GM19023 (cell line): ENCODE data around the gene NOLC1.

Experiments
- ATAC-seq: cut with Tn5 transposase; IDR thresholded peaks from one replicate; pipeline ENCODE4 v1.9.1; 2021; ENCODE audit warnings: mild to moderate bottlenecking, moderate library complexity; ENCODE audit not compliant: unreplicated experiment

Gene NOLC1

DNA sequence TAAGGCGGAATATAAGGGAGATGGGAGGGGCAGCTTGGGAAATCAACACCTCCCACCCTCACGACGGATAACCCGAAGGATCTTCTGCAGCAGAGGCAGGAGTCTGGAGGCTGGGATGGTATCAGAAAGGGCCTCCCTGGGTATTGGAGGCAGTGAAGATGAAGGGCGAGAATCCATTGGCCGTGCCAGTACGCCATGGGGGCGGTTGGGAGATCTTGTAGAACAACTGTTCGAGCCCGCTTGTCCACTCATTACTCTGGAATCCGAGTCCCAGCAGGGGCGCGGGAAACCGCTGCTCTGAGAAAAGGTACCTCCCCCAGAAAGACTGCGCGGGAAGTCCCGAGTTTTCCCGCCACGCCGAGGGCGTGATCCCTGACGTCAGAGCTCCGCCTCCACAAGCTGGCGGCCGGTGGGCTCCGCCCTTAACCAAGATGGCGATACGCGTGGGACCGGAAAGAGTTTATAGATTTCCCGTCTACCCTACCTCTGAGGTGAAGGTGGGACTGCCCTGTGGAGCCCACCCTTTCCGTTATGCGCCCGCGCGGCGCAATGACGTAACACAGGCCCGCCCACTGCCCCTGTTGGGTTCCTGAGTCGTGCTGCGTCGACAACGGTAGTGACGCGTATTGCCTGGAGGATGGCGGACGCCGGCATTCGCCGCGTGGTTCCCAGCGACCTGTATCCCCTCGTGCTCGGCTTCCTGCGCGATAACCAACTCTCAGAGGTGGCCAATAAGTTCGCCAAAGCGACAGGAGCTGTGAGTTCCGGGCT lies at the start of gene NOLC1:
Gene NOLC1, plus strand, starts transcription at position 616 of the 771 bp plus-strand sequence. Its CDS starts 22 bp downstream, at position 638.
- peak; percentile 94 for ATAC-seq

DNA sequence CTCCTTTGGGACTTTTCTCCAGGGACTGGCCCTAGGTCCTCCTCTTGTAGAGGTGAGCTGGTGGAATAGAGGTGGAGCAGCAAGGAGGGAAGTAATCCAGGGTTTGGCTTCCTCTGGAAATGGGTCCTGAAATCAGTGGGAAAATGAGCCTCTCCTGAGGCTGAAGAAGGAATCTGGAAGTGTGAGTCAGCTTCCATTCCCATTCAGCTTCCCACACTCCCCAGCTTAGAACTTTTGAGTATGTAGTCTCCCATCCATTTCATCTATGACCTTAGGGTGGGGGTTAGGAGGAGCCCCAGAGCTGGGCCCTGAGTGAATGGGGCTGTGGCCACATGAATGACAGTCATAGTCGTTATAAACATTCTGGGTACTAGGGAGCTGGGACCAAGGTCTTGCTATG lies 49.8 kb upstream of the NOLC1 start:
- no peak for ATAC-seq

DNA sequence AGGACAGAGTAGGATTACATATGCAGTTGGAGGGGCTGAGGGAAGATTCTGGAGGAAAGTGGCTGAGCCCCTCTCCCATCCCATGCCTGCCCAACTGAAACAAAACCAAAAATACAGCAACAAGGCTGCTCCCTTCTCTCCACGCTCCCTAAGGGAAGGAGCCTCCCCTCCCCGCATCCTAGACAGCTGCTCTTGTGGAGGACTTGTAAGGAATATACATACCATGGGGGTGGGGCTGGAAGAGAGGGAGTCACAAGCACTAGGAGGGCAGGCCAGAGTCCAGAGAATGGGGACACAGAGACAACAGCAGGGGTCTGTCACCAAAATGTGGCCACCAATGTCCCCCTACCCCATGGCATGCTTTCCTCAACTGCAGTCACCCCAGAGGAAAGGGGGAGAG lies 45.2 kb upstream of the NOLC1 start:
- no peak for ATAC-seq

DNA sequence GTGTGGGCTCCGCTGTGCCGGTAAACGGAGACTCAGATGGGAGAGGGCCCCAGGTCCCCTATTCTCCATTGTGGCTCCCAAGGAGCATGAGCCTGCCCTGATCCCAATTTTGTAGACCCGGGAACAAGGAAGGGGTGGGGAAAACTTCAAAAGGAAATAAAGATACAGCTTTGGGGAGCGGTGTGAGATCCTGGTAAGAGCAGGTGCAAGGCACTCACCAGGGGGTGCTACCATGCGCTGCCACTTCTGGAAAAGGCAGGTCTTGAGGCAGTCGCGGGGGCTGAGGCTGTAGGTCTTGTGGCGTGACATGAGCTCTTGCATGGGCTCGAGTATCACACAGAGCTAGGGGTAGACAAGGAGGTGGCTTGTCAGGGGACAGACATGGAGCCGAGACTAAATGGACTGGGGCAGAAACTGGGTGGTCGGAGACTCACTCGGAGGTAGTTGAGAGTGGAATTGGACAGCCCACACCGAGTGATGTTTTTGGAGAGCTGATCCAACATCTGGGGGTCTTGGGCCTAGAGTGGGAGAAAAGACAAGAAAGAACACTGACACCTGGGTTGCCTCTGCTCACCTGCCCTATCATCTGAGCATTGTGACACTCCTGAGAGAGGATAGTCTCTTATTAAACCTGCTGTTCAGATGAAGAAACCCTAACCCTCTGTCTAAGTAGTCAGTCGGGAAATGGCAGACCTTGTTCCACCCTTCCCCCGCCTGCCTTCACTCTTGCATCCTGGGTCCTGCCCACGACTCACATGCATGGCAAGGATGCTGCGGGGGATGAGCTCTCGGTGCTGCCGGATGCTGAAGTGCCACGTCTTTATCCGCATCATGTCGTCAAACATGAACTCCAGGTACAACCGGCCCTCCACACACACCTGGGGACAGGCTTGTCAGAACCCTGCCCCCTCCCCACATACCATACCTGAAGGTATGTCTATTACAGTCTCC lies 42.7 kb upstream of the NOLC1 start:
- no peak for ATAC-seq

DNA sequence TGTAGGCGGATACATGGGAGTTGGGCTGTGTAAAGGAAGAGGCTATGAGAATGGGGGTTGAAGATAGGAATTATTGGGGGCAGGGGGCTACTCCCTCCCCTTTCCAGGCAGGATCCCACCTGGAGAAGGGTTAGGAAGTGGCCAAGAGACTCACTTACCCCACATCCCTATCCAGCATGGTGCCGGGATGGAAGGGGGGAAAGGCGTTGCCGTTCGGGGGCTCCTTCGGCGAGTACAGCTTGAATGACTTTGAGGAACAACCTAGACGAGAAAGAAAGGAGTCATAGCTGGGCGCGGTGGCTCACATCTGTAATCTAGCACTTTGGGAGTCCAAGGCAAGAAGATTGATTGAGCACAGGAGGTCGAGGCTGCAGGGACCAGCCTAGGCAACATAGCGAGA lies 40.9 kb upstream of the NOLC1 start:
- no peak for ATAC-seq

DNA sequence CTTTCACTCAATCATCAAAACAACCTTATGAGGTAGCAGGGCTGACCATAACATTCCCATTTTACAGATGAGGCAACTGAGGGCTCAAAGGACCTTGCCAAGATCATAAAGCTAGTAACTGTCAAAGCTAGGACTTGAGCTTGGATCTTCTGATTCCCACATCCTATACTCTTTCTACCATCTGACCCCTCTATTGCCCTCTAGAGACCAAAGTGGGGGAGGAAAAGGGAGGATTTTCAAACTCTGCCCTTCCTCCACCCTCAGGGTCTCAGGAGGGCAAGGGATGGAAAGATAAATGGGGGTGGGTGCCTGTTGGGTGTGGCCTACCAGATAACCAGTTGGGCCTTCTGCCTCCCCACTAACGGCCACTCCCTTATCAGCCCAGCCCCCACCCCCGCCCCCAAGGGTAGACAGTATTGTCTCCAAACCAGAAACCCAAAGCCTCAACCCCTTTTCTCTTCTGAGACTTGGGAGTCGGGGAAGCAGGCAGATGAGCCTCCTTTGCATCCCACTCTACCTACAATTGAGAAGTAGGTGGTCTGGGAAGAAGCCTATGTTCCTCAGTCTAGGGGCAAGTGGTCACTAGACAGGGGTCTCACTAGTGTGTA lies 39.9 kb upstream of the NOLC1 start:
- no peak for ATAC-seq

DNA sequence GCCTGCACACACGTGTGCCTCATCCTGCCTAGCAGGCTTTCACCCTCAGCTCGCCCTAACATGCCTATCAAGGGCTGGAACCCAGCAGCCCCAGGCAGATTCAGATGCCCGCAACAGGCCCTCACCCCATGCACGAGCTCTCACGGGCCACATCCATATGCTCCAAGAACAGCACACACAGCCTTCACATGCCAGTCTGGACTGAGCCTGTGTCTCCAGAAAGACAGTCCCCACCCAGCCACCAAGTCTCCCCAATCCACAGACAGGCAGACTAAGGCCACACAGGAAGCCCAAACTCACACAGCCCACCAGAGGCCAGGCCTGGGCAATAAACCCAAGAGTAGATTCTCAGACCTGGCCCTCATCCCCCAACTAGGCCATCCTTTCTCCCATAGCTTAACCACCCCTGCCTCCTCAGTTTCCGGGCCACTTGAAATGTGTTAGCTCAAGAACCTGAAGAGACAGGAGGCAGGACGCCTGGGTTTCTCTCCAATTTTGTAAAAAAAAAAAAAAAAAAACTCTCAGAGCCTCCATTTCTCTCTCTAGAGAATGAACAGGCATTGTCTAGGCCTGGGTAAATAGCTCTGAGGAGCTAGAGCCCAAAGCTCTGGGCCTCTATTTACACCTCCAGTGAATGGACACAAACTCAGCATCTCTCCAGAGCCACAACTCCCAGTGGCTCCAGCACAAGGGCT lies 38.8 kb upstream of the NOLC1 start:
- no peak for ATAC-seq

DNA sequence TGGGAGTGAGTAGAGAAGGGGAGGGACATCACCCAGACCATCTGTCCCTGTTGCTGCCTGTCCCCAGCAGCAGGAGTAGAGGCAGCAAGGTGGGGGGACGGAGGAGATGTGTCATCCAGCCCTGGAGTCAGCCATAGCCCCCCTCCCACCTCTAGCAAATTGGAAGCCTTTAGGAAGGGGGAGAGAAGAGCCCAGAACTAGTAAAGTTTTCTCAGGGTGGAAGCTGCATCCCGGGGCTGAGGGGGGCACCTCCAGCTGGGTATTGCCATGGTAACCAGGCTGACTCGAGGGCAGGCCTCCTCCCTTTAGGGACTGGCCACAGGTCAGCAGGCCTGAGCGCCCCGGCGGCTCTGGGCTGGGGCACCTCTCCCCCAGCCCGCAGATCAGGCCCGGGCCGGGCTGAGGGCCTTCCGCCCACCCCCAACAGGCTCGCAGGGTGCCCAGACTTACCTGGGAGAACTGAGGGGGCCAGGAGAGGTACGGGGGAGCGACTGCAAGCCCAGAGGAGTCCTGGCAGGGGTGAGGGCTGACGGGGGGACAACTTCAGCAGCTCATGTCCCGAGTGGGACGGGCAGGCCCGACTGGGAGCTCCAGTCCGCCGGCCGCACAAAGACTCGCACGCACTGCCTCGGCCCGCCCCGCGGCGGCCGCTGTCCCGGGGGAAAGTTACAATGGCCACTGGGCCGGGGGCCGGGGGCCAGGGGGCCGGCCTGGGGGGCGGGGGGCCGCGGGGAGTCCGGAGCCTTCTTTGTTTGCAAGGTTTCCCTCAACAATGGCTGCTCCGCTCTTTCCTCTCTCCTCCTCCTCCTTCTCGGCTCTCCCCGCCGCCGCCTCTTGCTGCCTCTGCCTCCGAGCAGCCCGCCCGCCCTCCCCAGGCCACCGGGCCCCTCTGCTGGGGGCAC lies 38.0 kb upstream of the NOLC1 start:
- peak; percentile 26 for ATAC-seq

DNA sequence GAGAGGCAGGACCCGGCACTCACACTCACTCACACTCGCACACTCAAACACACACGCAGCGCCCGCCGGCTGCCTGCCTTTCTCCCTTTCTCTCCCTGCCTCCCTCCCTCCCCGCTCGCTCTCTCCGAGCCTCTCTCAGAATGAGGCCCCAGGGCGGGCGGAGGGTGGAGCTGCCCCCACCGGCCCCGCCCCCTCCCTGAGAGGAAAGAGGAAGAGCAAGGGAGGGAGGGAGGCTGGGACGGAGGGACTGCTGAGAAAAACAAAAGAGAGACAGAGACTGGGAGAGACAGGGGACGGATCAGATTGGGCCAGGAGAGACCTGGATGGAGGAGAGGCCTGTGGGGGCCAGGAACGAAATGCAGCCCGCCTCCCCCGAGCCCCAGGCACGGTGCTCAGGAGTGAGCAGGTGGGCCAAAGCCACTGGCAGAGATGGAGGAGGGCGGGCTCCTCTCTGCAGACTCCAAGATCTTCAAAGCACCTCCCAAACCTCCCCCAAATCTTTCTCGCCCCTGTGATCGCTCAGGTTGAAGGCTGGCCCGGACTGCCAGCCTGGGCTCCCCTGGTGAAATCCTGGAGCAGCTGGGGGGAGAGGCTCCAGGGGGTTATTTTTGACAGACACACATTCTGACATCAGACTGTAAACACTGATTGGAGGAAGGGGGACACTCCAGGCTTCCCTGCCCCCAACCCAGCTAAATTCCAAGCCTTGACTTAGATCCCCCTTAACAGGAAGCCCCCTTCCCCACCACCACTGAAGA lies 37.1 kb upstream of the NOLC1 start:
- ATAC-seq, result peak; percentile 70

DNA sequence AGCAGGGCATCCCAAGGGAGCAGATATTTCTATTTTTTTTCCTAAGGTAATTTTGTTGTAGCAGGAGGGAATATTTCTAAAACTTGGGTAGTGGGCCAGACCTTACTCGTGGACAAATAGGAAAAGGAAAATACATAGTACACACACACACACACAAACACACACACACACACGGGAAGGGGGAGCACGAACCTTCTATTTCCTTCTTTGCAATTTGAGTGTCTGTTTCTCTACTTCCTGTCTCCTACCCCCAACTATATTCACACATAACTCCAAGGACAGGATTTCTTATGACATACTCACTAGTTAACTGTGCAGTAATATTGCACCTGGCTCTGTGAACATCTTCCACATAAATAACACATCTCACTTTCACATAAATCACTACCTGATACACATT lies 36.4 kb upstream of the NOLC1 start:
- no peak for ATAC-seq

DNA sequence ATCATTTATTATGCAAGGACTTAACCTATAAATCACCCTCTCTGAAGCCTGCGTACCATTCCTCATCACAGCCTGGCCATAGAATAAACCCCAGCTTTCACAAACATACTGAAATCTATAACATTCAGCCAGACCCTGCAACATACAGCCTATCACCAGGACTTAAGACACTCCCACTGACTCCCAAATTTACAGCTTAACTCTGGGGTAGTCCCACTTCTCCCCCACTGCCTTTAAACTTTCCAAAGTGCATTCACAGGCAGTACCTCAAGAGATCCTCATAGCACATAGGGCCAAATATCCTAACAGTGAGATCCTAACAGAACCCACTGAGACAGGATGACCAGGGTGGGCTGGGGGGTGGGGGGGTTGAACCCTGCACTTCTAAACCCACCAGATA lies 35.5 kb upstream of the NOLC1 start:
- no peak for ATAC-seq

DNA sequence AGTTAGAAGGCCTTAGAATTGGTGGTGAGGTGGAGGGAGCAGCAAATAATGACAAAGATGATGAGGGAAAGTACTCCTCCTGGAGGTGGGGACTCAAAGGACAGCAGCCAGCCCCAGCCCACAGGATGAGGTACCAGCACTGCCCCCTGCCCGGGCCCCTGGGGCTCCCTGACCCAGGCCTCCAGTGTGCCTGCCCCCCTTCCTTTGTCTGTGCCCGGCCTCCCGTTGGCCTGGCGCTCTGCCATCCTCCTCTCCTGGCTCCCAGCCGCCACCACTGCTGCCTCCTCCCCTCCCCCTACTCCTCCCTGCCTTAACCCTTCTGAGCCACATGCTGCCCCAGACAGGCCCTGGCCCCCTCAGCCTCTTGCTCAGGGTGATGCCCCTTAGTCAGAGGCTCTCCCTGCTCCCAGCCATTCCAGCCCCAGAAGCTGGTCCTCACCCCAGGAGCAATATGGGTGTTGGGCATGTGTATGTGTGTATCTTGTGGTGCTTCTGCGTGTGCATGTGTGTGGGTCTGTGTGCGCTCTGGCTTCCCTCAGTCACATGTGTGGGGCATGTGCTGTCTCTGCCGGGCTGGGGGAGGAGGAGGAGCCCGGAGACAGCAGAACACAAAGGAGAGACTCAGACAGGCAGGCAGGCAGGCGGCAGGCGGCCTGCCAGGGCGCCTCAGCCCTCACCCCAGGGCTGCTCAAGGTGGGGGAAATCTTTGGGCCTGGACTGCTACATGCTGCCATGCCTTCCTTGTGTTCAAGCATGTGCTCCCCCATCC lies 34.6 kb upstream of the NOLC1 start:
- no peak for ATAC-seq

DNA sequence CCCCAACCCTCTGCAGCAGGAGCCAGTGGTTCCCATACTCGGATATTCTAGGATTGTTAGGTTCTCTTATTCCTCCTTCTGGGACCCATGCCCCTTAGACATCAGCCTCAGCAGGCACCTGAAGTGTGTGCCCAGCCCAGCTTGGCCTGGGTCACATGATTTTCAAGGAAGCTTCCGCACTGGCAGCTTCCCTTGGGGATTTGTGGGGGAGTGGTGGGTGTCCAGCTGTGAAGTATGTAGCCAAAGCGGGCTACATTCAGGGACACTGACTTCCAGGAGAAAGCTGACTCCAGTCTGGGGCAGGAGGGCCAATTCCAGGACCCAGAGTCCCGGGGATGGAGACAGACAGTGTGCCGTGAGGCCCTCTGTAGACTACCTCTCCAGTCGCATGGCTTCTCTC lies 33.3 kb upstream of the NOLC1 start:
- ATAC-seq, result no peak

DNA sequence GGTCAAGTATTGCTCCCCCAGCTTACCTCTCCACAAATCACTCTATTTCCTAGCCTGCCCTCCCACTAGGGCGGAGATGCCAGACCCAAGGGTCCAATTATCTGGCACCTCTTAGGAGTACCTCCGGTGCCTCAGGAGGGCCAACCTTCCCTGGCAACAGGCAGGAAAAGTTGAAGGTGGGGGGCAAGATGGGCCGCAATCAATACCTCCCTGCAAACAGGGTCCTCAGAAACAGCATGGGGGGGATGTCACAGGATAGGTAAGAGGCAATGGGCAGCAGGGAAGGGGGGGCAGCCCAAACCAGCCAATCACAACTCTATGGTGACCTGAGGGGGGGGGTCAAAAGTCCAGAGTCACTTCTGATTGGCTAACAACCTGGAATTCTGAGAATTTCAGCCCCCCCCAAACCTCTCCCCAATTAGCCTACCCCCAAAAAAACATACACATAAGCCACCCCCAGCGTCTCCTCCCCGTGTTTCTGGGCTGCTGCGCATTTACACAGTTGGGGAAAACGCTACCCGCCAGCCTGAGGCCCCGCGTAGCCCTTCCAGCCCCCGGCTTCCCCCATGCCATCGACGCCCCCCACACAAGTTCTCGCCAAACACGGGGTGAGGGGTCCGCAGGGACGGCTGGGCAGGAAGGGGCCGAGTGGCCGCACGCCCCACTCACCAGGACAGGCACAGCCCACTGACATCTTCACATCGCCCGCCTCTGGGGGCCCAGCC lies 32.6 kb upstream of the NOLC1 start:
- ATAC-seq, result no peak

DNA sequence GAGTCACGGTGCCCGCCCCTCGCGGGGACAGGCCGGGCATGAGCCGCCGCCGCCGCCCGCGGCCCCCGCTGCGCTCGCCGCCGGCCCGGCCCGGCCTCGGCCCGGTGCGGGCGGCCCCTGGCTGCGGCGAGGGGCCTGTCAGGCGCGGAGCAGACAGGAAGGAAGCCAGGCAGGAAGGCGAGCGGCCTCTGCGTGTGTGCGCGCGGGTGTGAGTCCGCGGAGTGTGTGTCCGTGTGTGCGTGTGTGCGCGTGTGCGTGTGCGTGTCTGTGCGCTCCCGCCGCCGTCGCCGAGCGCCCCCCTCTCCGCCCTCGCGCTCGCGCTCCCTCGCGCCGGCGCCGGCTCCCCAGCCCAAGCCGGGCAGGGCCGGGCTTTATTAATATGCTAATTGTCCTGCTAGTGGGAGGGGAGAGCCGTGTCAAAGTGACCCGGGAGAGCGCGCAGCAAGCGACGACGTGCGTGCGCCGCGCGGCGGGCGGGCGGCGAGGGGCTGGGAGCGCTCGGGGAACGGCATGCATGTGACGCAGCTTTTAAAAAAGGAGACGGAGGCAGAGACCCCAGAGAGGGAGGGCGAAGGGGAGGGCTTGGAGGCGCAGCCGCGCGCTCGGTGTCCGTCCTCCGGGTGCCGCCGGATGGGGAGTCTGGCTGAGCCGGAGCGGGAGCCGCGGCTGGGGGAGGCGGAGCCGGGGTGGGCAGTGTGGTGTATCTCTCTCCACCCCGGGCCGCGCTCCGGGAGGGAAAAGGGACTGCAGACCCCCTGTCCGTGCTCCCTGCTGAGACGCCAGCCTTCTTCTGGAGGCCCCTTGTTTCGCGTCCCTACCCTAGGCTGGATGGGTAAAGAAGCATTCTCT lies 31.8 kb upstream of the NOLC1 start, which contains the start of gene LDB1:
Gene LDB1, minus strand, starts transcription at position 227 of the 849 bp plus-strand sequence. CDS start 258 bp downstream, outside the sequence.
- ATAC-seq, result peak; percentile 64

DNA sequence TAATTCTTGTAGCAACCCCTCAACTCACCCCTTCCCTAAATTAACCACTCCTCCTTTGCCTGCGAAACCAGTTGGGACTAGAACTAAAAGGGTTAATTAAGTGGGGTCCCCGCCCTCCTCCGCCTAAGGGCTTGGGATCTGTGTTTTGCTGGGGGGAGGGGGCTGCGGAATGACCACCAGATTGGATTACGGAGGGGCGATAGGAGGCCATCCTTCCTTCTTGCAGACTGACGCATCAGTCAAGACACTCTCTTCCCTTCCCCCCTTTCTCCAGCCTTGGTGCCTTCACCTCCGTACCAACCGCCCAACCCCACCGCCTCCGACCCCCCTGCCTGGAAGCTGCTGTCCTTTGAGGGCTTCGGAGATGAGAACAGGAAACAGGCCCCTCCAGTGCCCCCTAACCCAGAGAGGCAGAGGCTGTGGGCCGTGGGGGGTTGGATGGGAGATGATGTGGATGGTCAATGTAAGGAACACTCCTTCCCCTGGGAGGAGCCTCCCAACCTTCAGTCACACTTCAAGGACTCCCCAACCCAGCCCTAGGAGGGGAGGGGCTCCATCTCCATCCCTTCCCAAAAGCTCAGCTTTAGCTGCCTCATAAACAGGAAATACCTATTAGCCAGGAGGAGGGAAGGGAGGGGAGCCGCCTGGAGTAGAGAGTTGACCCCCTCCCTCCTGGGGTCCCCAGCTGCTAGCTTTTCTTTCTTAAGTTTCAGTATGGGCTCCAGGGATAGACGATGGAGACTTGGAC lies 31.0 kb upstream of the NOLC1 start:
- no peak for ATAC-seq
